Lung (tissue), 12 donors: ENCODE results near the gene IDH3A. TPM values are rescaled to one million over a fixed set of nuclear protein-coding genes. Genes with fewer than 3 reads are reported as not detected.

Experiments
- ATAC-seq: fragments of 200-7000 bp; cut with Tn5 transposase; one replicate; pipeline ENCODE4 v1.9.1; 2020; ENCODE audit warnings: moderate number of reproducible peaks; ENCODE audit not compliant: insufficient read depth, low FRiP score
- DNase-seq, 3 donors: peaks; one replicate each; pipeline ENCODE4 v3.0.0-alpha.2; 2013 to 2017
- H3K27ac ChIP-seq, 2 donors: one replicate each; pipeline ENCODE4 v1.5.1; 2013; ENCODE audit warnings: mild to moderate bottlenecking in 2 of 2, moderate library complexity in 2 of 2, control low read depth in 1 of 2, inconsistent platforms in 1 of 2, low read depth in 1 of 2, low read length in 1 of 2
- H3K27me3 ChIP-seq, 3 donors: one replicate each; pipeline ENCODE4 v1.5.1; 2013; ENCODE audit warnings: low read length in 2 of 3; ENCODE audit not compliant: control insufficient read depth in 3 of 3, insufficient read depth in 3 of 3
- H3K36me3 ChIP-seq, 4 donors: one replicate each; pipeline ENCODE4 v1.5.1; 2013; ENCODE audit warnings: low read length in 4 of 4, mild to moderate bottlenecking in 1 of 4, moderate library complexity in 1 of 4; ENCODE audit not compliant: control insufficient read depth in 4 of 4, insufficient read depth in 4 of 4
- H3K4me1 ChIP-seq, 5 donors: one replicate each; pipeline ENCODE4 v1.5.1; 2013; ENCODE audit warnings: low read length in 5 of 5, mild to moderate bottlenecking in 2 of 5, moderate library complexity in 1 of 5; ENCODE audit not compliant: control insufficient read depth in 5 of 5, insufficient read depth in 5 of 5
- H3K4me3 ChIP-seq: one replicate; pipeline ENCODE4 v1.5.1; 2013; ENCODE audit warnings: mild to moderate bottlenecking, control low read depth, moderate library complexity
- H3K9ac ChIP-seq, 2 donors: one replicate each; pipeline ENCODE4 v1.5.1; 2013; ENCODE audit warnings: low read length in 2 of 2, control low read depth in 1 of 2; ENCODE audit not compliant: insufficient read depth in 1 of 2
- H3K9me3 ChIP-seq, 4 donors: one replicate each; pipeline ENCODE4 v1.5.1; 2013; ENCODE audit warnings: low read length in 3 of 4, mild to moderate bottlenecking in 1 of 4, moderate library complexity in 1 of 4; ENCODE audit not compliant: control insufficient read depth in 4 of 4, insufficient read depth in 3 of 4
- WGBS, 2 donors: extraction: QIAGEN DNeasy Blood & Tissue Kit; methylation state at CpG; one replicate each; pipeline ENCODE4 v1.1.7; 2013; 5-methylcytosine and 5-hydroxymethylcytosine counted together
- polyA plus RNA-seq, 2 donors: library from polyadenylated mRNA; stranded (reverse); fragments of 200-250 nt; gene quantifications; one replicate each; pipeline ENCODE4 v1.2.1, GENCODE V29; 2013
- total RNA-seq, 2 donors: library from RNA; depleted of rRNA in 1 of 2; stranded (reverse); fragments of >200 nt in 1 of 2; gene quantifications; one replicate each; pipeline ENCODE4 v1.2.1, GENCODE V29; 2014 to 2021
- TF ChIP-seq, protein P1 (sequence below): IDR thresholded peaks from 2 replicates; pipeline ENCODE4 v1.5.1; 2012; ENCODE audit warnings: mild to moderate bottlenecking; ENCODE audit errors: control extremely low read depth, extremely low read depth
- donor health status: control.
- donor health status: control.
- donor health status: Bipolar disorder and iron deficiency.
- donor health status: healthy.
- donor health status: DM: yes; HTN: yes; CAD: no.

The IDH3A gene
- total and polyA plus RNA-seq, 4 donors, result 28.6 to 83.2 (median 45.5) TPM

DNA sequence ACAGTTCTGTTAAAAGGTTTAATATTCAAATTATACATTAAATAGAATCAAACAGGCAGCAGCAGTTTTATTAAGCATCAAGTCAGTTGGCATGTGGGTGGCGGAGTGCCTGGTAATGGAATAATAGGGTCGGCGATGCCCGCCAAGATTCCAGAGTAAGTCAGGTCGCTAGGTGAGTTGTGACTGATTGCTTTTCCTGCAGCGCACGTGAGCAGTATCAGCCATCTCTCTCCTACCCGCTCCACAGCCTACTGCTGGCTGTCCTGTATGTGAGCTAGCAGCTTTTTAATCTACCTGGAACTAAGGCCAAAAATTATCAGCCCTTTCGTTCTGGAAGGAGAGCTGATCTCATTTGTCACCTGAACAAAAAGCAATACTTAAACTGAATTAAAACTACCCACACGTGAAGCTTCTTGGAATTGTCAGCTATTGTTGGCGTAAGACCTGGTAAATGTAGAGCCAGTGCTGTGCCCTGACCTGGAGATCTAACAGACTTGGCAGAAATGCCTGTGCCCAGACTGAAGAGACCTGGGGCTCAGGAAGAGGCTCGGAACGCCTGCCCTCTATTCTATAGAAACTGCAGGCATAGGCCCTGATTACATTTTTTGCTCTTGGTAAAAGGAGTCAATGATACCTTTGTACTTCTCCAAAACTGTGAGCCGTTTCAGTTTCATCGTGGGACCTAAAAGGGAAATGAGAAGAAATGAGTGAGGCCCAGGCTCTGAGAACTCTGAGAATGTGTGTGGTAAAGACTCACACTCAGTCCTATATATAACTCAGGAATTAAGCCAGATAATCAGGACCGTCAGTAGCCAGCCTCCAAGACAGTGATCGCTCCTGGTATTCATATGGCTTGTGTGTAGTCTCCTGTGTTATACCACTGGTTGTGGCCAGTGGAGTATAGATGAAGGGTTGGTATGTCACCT, 21.9 kb downstream of the IDH3A start:
- Histone ChIP-seq H3K9ac (no peak overlapping the region), H3K36me3 (peaks cover 26 to 33% (median 31%) of the 10 kb centered on the region in 4 donors), H3K9me3 (peaks cover 0 to 2% (median 0%) of the 10 kb centered on the region in 4 donors), H3K4me1 (peaks cover 0 to 1% (median 0%) of the 10 kb centered on the region in 5 donors), H3K4me3 (no peak overlapping the region), H3K27me3 (no peaks in the 10 kb centered on the region), H3K27ac (peak overlapping the region in 1 of 2 donors; percentile 22)
- 81 to 86% methylated on average over 17 of the region's 17 CpGs for WGBS, 2 donors
- DNase-seq (peak in 1 of 3 donors; percentile 4), ATAC-seq (no peak)
- TF ChIP-seq, protein P1, sequence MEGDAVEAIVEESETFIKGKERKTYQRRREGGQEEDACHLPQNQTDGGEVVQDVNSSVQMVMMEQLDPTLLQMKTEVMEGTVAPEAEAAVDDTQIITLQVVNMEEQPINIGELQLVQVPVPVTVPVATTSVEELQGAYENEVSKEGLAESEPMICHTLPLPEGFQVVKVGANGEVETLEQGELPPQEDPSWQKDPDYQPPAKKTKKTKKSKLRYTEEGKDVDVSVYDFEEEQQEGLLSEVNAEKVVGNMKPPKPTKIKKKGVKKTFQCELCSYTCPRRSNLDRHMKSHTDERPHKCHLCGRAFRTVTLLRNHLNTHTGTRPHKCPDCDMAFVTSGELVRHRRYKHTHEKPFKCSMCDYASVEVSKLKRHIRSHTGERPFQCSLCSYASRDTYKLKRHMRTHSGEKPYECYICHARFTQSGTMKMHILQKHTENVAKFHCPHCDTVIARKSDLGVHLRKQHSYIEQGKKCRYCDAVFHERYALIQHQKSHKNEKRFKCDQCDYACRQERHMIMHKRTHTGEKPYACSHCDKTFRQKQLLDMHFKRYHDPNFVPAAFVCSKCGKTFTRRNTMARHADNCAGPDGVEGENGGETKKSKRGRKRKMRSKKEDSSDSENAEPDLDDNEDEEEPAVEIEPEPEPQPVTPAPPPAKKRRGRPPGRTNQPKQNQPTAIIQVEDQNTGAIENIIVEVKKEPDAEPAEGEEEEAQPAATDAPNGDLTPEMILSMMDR, result no peak

- H3K9me3 ChIP-seq, result peaks cover 0 to 2% (median 0%) of the 10 kb centered on the region in 4 donors
- WGBS, 2 donors, result 99 to 100% methylated on average over 9 of the region's 9 CpGs
- DNase-seq, result no peak
Measured at GRCh38 chr15:78171864-78172472, 22.8 kb downstream of the IDH3A start.

DNA sequence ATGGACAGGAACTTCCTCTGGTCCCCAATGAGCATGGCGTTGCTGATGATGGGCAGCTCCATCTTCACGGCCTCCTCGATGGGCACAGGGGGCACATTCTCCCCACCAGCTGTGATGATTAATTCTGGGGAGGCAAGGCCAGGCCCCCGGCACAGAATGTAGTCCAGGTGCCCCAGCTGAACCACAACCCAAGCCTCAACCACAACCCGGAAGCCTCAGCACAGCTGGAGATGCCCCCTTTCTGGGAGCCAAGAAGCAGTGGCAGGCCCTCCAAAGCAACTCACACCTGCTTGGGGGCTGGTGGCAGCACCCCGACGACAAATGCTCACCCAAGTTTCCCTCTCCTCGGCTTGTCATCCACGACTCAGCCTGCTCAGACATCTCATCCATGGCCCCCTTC, 25.2 kb downstream of the IDH3A start:
- WGBS, 2 donors, result 31 to 63% methylated on average over 9 of the region's 9 CpGs
- TF ChIP-seq, protein P1, result no peak
- H3K27me3 ChIP-seq, result no peaks in the 10 kb centered on the region
- ATAC-seq, result no peak
- no peak overlapping the region for H3K9ac ChIP-seq
- H3K4me1 ChIP-seq, result peaks cover 0 to 1% (median 0%) of the 10 kb centered on the region in 5 donors
- peaks cover 14 to 22% (median 19%) of the 10 kb centered on the region in 4 donors for H3K36me3 ChIP-seq
- H3K9me3 ChIP-seq, result peaks cover 0 to 2% (median 0%) of the 10 kb centered on the region in 4 donors
- H3K4me3 ChIP-seq, result no peak overlapping the region
- H3K27ac ChIP-seq, result no peak overlapping the region
- DNase-seq, result no peak

More at GRCh38 chr15:78171864-78172472, 22.8 kb downstream of the IDH3A start:
- no peak overlapping the region for H3K4me3 ChIP-seq
- H3K4me1 ChIP-seq, result peaks cover 0 to 1% (median 0%) of the 10 kb centered on the region in 5 donors
- TF ChIP-seq, protein P1, result no peak
- no peak overlapping the region for H3K27ac ChIP-seq
- no peak for ATAC-seq
- no peak overlapping the region for H3K9ac ChIP-seq
- H3K36me3 ChIP-seq, result peaks cover 24 to 29% (median 27%) of the 10 kb centered on the region in 4 donors
- no peaks in the 10 kb centered on the region for H3K27me3 ChIP-seq
